HG03139 (cell line): ENCODE results near the gene BTLA.
"Not testable (repeated sequence)": the region's sequence is repeated elsewhere in the genome, so short reads cannot be mapped to it uniquely, and the experiment has no call there.

Experiments
- ATAC-seq: cut with Tn5 transposase; IDR thresholded peaks from one replicate; pipeline ENCODE4 v1.9.1; 2021; ENCODE audit not compliant: unreplicated experiment

BTLA gene, protein sequence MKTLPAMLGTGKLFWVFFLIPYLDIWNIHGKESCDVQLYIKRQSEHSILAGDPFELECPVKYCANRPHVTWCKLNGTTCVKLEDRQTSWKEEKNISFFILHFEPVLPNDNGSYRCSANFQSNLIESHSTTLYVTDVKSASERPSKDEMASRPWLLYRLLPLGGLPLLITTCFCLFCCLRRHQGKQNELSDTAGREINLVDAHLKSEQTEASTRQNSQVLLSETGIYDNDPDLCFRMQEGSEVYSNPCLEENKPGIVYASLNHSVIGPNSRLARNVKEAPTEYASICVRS

DNA sequence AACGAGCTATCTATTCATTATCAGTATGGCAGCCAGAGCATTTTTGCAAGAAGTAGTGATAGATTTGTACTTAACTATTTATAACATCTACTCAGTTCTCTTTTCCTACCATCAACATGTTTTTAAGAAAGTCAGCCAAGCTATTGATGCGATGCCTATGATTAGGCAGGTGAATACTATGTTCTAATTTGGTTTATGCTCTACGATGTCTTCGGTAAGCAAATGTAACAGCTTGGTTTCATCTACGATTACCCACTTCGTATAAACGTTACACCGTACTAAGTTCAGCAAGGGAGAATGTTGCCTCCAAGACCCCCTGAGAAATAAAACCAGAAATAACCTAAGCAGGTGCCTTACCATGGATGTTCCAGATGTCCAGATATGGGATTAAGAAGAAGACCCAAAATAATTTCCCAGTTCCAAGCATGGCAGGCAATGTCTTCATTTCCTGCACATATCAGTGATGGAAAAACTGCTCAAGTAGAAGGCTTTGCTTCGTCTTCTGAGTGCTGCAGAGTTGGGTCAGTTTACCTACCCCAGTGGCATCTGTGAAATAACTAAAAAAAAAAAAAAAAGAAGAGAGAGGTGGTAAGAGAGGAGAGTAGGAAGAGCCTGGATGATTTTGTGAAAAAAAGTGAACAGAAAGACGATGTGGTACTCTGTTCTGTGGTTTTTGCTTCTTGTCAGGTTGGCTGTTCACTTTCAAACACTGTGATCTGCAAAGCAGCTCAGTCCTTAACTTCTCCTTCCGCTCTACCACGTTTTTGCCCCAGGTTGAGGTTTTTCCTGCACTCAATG, at the start of gene BTLA:
Gene BTLA (minus strand): TSS at position 559 of the 798 bp plus-strand sequence. CDS start 114 bp downstream, at position 445.
- ATAC-seq, result peak; percentile 55

DNA sequence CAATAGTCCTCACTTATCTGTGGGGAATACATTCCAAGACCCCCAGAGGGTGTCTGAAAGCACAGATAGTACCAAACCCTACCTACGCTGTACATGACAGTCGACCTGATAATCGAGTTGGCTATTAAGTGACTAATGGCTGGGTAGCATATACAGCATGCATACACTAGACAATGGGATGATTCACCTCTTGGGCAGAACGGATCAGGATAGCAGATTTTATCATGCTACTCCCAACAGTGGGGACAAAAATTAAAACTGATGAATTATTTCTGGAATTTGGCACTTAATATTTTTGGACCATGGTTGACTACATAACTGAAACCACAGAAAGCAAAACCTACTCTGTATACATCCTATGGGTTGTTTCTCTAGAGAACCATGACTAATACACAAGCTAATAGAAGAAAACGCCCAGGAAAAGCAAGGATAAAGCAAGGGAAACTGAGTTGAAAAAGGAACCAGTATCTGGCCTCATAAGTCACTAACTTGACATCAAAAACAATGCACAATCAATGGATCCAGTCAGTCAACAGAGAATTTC, 47.0 kb upstream of the BTLA start:
- no peak for ATAC-seq

DNA sequence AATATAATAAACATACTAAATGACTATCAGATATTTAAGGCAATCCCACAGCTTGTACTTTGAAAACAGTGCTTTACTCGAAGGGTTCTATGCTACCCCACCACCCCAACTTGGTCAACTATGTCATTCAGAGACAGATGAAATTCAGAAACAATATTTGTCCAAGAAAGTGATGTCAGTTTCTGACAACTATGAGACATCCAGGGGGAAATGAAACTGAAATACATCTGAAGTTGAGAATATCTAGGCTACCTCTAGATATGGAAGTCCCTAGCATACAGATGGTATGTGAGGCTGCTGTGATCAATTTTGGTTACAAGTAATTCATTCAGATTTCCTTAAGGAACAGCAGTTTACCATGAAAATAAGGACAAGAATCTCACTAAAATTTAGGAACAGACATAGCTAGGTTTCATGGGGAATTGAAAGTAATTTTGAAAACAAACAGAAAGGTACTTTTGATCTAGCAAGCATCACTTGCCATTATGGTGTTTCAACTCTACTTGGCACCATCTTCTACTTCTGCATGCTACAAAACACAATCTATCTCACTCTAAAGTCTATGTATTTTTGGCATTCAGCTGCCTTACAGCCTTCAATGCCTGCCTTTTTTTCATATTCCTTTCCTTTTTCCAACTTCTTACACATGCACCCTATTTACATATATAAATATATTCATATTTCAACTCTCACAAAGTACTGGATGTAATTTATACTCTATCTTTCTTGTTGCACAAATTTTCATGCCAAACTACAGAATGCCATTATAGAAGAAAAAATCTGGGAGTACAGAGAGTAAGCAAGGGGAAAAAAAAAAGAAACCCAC, 40.8 kb upstream of the BTLA start:
- ATAC-seq, result peak; percentile 81

DNA sequence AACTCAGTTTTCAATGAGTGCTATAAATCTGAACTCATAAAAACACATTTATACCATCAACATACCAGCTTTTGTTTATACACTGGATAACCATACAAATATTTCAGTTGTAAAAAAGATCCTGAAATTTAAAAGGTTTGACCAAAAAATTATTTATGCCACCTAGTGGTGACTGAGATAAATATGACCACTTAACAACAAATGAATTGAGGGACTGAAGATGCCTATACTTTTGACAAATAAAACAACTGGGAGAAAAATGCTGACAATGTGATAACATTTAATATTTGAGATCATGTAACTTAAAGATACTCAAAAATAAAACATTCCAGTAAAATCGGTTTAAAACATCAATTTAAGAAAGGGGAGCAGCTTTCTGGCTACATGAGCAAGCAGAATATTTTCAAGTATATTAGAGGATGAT, 32.1 kb upstream of the BTLA start:
- no peak for ATAC-seq

DNA sequence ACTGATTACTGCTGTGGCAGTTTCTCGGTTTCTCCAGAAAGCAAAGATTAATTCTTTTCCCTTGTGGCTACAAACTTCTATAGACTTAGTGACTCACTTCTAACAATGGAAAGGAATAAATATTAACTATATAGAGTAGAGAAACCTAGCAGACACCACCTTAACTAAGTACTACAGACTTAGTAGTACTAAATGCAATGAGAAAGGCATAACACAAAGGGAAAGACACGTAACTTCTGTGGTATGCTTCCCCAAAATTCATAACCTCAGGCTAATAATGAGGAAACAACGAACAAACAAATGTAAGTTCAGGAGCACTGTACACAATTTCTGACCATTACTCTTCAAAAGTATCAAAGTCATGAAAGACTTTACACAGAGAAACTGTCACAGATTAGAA, 31.3 kb upstream of the BTLA start:
- ATAC-seq, result no peak

DNA sequence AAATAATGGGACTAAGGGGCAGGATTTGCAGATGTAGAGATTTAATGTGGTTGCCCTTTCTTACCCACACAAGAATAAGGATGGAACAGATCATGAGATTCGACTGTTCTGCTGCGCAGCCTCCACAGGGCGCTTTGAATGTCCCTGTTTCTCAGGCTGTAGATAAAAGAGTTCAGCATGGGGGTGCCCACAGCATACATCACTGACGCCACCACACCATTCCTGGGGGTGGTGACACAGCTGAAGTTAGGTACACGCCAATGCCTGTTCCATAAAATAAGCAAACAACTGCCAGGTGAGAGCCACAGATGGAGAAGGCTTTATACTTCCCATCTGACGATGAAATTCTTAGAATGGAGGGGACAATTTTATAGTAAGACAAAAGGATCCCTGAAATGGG, 24.9 kb upstream of the BTLA start:
- ATAC-seq, result not testable (repeated sequence)

DNA sequence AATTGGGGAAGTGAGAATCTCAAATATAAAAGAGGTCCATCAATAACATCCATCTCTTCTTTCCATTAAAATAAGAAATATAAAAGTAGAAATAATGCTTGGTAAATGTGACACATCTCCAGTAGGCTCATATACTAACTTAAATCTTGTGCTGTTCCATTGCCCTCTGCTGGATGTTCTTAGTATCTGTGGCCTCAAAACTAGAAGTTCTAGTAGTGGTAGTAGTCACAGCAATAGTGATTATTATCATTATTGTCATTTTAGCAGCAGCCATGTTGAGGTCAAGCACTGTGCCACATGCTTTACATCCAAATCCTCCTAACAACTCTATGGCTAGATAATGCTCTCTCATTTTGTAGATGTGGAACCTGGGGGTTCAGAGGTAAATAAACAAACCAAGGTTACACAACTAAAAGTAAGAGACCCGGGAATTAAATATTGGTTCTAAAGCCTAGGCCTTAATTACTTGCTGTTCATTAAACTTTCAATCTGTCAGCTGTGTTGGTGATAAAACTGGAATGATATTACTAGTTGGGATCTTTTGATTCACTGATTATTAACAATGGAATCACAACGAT, 20.2 kb upstream of the BTLA start:
- ATAC-seq, result peak; percentile 40

DNA sequence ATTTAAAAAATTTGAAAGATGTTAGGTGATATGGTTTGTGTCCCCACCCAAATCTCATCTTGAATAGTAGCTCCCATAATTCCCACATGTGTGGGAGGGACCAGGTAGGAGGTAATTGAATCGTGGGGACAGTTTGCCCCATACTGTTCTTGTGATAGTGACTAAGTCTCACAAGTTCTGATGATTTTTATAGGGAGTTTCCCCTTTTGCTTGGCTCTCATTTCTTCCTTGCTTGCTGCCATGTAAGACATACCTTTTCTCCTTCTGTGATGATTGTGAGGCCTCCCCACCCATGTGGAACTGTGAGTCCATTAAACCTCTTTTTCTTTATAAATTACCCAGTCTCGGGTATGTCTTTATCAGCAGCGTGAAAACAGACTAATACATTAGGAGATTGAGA, 19.7 kb upstream of the BTLA start:
- not testable (repeated sequence) for ATAC-seq

DNA sequence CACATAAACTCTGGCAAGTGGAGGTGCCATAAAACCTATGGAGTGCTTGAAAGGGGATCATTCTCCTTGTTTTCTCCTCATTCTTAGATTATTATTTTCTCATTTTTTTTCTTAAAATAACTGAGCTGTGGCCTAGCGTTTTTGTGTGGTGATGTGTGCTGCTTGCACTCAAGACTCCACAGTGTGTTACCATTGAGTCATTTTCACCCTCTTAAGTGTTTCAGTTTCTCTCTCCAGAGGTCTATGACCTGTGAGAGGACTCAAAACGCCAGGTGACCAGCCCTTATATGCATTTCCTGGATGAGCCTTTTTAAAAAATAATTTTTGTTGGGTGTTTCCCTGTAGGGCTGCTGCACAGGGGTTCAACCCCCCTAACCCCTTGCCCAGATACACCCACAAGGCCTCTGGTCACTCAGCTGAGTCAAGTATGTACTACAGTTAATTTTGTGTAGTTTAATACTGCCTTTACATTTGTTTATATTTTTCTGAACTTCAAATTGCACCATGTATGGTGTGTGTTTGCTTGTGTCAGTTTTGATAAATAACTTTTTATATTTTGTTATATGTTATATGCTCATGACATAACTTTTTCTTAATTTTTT, 15.4 kb upstream of the BTLA start:
- peak; percentile 99 for ATAC-seq

DNA sequence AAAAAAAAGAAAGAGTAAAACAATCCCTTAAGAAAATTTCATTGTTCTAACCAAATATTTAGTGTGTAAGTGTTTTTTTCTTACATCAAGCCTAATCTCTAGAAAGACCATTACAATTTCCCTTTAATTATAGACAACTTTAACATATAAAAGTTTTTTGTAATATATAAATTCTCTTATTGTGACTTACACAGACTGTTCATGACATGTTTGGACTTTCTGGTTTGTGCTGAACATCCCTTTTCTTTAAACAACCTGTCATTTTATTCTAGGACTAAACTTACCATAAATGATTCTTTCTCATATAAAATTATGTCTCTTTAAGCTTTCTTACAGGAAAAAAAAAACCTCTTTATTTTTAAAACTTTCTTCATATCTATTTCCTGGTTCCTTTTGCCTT, 13.0 kb upstream of the BTLA start:
- ATAC-seq, result no peak

DNA sequence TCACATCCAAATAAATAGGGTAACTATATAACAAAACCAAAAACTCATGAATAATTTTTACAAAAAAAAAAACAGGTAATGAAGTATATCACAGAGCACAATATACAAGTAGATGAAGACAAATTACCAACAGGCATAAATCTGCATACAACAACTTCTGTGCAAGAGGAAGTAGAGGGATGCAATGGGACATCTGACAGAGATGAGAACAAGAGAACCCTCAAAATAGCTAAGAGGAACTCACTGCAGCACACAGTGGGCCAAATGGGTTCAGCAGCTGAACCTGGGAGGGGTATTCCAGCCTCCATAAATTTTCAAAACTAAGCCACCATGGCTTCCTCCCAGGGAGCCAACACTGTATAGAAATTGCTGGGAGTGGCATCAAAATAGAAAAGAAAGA, 9.6 kb upstream of the BTLA start:
- ATAC-seq, result no peak

DNA sequence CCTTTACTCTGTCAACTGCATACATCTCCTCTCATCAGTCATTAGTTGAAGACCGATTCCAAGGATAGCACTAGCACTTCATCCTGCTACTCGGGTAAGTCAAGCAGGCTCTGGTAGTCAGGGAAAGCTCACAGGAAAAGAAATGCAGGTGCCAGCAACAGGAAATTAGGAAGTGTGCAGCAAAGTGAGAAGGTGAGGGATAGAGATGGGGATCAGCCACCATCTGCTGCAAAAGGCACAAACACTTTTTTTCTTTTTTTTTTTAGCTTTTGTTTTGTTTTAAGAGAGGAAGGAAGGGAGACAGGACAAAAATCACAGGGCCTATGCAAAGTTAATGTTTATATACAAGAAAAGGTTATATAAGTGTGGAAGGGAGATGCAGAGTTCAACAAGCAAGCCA, 9.0 kb upstream of the BTLA start:
- no peak for ATAC-seq

DNA sequence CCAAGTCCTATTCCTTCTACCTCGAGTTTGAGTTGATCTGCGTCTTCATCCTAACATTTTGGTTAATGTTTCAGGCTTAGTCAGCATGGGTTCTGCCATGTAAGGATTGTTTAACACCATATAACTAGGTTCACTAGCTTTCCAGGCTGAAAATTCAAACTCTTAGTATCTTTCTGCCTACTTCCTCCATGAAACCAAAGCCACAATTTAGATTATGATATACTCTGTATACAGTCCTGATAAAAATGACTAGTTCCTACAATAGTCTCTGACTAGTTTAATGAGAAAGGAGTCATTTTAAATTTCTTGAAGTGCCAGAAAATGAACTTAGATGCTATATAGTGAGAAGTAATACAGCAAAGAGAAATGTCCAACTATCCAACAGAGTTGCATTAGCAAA, 6.6 kb upstream of the BTLA start:
- no peak for ATAC-seq

DNA sequence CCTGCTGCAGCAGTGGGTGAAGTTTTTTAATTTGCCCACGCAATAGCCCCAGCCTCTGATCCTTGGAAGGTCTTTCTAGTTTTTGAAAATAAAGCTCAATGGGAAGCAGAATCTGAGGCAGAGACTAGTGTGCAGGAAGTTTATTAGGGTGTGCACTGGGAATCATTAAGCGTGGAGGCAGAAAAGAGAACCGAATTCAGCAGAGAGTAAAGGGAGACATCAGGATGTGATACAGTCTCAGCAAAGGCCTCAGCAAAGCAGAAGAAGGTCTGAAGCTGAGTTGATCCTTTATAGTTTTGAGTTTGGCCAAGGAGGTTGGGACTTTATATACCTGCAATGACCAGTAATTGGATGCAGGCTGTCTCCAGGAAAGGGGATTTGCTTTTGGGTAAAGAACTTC, 4.9 kb upstream of the BTLA start:
- ATAC-seq, result no peak

DNA sequence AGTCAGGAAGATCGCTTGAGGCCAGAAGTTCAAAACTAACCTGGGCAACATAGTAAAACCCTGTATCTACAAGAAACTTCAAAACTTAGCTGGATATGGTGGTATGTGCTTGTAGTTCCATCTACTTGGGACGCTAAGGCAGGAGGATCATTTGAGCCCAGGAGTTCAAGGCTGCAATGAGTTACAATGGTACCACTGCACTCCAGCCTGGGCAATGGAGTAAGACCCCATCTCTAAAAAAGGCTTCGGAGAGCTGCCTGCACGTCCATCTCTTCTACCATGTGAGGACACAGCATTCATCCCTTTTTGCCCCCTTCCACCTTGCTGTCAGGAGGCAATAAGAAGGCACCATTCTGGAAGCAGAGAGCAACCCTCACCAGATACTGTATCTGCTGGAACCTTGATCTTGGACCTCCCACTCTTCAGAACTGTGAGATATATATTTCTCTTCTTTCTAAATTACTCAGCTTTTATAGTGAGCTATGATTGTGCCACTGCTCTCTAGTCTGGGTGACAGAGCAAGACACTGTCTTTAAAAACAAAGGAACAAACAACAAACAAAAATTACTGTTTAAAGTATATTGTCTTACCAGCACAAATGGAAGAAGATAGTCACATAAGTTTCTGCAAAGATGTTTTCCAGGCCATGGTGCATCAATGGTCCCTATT, 4.2 kb upstream of the BTLA start:
- no peak for ATAC-seq

DNA sequence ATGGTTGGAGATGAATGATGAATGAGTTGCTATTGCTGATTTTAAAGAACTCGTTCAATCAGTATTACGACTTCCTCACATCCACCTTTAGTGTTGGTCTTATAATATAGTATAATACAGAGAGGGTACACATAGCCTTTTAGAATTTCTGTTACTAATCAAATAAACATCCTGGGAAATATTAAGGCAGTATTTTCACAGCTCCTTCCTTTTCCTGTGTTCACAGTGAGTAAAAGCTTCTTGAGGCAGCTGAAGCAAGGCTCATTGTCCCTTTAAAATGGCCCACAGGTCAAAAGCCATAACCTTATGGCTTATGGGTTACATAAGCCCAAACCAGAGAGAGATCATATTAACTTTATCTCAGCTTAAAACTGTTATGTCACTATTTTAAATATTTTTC, 1.3 kb upstream of the BTLA start:
- no peak for ATAC-seq

DNA sequence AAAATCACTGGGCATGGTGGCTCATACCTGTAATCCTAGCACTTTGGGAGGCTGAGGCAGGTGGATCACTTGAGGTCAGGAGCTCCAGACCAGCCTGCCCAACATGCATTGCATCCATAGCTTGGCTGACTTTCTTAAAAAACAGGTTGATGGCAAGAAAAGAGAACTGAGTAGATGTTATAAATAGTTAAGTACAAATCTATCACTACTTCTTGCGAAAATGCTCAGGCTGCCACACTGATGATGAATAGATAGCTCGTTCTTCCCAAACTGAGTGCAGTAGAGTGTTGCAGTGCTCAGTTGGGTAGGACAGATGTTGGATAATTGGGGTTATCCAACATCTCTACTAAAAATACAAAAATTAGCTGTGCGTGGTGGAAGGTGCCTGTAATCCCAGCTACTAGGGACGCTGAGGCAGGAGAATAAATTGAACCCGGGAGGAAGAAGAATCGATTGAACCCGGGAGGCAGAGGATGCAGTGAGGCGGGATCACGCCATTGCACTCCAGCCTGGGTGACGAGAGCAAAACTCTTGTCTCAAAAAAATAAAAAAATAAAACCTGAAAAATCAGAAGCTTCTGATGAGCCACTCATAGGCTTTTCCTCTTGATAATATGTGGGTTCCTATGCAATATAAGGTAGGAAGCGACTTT, 1.2 kb downstream of the BTLA start:
- ATAC-seq, result no peak

DNA sequence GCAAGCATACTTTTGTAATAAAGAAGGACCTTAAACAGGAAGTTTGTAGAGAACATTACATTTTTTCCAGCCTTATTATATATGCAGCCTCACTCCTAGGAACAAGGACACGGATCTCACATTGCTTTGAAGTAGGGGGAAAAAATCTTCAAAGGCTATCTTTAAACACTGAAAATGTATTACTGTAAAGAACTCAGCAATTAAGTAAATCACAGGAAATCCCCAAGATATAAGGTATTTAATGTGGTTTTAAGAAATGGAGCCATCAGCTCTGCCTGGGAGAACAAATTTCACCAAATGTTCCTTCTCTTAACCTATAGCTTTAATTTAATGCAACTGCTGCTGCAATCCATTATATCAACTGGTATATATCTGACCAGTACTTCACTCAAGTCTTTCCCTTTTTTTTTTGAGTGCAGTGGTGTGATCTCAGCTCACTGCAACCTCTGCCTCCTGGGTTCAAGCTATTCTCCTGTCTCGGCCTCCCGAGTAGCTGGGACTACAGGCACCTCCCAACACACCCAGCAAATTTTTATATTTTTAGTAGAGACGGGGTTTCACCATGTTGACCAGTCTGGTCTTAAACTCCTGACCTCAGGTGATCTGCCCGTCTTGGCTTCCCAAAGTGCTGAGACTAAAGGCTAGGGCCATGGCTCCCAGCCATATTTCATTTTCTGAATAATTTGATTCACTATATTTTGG, 2.8 kb downstream of the BTLA start:
- ATAC-seq, result no peak

DNA sequence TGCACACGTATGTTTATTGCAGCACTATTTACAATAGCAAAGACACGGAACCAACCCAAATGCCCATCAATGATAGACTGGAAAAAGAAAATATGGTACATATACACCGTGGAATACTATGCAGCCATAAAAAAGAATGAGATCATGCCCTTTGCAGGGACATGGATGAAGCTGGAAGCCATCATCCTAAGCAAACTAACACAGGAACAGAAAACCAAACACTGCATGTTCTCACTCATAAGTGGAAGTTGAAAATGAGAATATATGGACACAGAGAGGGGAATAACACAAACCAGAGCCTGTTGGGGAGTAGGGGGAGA, 4.9 kb downstream of the BTLA start:
- not testable (repeated sequence) for ATAC-seq
